ENCODE results near the gene AADACL4. TPM values are rescaled to one million over a fixed set of nuclear protein-coding genes. Genes with fewer than 3 reads are reported as not detected.

The AADACL4 gene
- total RNA-seq, 1 donor, result not detected

GRCh38 chr1:12619792-12620487, 23.9 kb upstream of the AADACL4 start:
- peak; percentile 93 for DNase-seq (ENCODE audit: low read depth)
- peak overlapping the region; percentile 92 for H3K4me3 ChIP-seq (ENCODE audit: low read depth, low read length)
- peak; percentile 98 for TF ChIP-seq CTCF (IDR thresholded peaks at IDR 0.05; ENCODE audit: insufficient read depth, low read length)

GRCh38 chr1:12620488-12620865, 23.4 kb upstream of the AADACL4 start:
- peak overlapping the region; percentile 46 for H3K4me3 ChIP-seq (ENCODE audit: low read depth, low read length)
- no peak for TF ChIP-seq CTCF (IDR thresholded peaks at IDR 0.05; ENCODE audit: insufficient read depth, low read length)
- no peak for DNase-seq (ENCODE audit: low read depth)

- TF ChIP-seq CTCF (IDR thresholded peaks at IDR 0.05; ENCODE audit: insufficient read depth, low read length), result no peak
- H3K4me3 ChIP-seq (ENCODE audit: low read depth, low read length), result no peak overlapping the region
- DNase-seq (ENCODE audit: low read depth), result no peak
Observed at GRCh38 chr1:12620931-12621330, 23.0 kb upstream of the AADACL4 start.

- peak; percentile 59 for DNase-seq (ENCODE audit: low read depth)
- H3K4me3 ChIP-seq (ENCODE audit: low read depth, low read length), result no peak overlapping the region
- TF ChIP-seq CTCF (IDR thresholded peaks at IDR 0.05; ENCODE audit: insufficient read depth, low read length), result no peak
Observed at GRCh38 chr1:12621346-12622335, 22.2 kb upstream of the AADACL4 start.

- no peak for DNase-seq (ENCODE audit: low read depth)
- no peak for TF ChIP-seq CTCF (IDR thresholded peaks at IDR 0.05; ENCODE audit: insufficient read depth, low read length)
- H3K4me3 ChIP-seq (ENCODE audit: low read depth, low read length), result no peak overlapping the region
Observed at GRCh38 chr1:12622506-12622905, 21.4 kb upstream of the AADACL4 start.

- no peak for DNase-seq (ENCODE audit: low read depth)
- no peak overlapping the region for H3K4me3 ChIP-seq (ENCODE audit: low read depth, low read length)
- TF ChIP-seq CTCF (IDR thresholded peaks at IDR 0.05; ENCODE audit: insufficient read depth, low read length), result no peak
Observed at GRCh38 chr1:12625276-12625675, 18.6 kb upstream of the AADACL4 start.

All from fibroblast of the aortic adventitia (primary cell).